ENCODE measurements around the gene PI4KA.
"Not testable (repeated sequence)": the region's sequence is repeated elsewhere in the genome, so short reads cannot be mapped to it uniquely, and the experiment has no call there.

PI4KA gene

DNA sequence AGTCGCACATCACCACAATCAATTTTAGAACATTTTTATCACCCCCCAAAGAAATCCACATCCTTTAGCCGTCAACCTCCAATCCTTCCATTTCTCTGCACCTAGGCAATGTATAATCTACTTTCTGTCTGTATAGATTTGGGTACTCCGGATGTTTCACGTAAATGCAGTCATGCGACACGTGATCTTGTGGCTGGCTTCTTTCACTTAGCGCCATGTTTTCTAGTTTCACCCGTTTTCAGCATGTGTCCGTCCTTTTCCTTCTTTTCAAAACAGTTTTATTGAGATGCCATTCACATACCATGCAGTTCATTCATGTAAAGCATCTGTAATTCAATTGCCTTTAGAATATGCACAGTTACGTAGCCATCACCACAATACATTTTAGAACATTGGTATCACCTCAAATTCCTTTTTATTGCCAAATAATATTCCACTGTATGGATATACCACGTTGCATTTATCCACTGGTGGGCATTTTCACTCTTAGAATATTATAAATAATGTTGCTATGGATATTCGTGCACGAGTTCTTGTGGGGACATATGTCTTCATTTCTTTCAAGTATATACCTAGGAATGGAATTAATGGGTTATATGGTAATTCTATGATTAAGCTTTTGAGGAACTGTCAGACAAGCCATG is 179.7 kb downstream of the PI4KA start:
- not testable (repeated sequence) for DNase-seq

DNA sequence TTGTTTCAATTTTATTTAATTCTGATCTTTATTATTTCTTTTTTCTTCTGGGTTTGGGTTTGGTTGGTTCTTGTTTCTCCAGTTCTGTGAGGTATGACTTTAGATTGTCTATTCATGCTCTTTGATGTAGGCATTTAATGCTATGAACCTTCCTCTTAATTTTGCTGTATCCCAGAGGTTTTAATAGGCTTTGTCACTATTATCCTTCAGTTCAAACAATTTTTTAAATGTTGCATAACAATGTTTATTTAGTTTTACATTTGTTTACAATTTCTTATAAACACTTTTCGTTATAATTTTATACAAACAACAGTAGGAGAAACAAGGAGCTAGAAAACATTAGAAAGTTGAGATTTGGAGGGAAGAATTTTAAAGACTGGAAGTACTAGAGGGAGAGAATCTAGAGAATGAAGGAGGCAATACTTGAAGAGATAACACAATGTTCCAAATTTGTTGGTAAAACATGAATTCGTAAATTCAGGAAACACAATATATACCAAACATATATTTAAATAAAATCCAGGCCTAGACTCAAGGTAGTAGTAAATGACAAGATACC is 180.8 kb downstream of the PI4KA start:
- DNase-seq = no peak

DNA sequence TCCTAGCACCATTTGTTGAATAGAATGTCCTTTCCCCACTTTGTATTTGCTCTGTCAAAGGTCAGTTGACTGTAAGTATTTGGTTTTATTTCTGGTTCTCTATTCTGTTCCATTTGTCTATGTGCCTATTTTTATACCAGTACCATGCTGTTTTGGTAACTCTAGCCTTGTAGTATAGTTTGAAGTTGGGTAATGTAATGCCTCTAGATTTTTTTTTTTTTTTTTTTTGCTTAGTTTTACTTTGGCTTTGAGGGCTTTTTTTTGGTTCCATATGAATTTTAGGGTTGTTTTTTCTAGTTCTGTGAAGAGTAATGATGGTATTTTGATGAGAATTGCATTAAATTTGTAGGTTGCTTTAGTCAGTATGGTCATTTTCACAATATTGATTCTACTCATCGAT is 183.0 kb downstream of the PI4KA start:
- not testable (repeated sequence) for DNase-seq

DNA sequence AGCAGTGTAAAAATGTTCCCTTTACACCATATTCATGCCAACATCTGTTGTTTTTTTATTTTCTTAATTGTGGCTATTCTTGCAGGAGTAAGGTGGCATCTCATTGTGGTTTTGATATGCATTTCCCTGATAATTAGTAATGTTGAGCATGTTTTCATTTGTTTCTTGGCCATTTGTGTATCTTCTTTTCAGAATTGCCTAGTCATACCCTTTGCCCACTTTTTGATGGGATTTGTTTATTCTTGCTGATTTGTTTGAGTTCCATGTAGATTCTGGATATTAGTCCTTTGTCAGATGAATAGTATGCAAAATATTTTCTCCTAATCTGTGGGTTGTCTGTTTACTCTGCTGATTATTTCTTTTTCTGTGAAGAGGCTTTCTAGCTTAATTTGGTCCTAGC is 183.6 kb downstream of the PI4KA start:
- DNase-seq = no peak

DNA sequence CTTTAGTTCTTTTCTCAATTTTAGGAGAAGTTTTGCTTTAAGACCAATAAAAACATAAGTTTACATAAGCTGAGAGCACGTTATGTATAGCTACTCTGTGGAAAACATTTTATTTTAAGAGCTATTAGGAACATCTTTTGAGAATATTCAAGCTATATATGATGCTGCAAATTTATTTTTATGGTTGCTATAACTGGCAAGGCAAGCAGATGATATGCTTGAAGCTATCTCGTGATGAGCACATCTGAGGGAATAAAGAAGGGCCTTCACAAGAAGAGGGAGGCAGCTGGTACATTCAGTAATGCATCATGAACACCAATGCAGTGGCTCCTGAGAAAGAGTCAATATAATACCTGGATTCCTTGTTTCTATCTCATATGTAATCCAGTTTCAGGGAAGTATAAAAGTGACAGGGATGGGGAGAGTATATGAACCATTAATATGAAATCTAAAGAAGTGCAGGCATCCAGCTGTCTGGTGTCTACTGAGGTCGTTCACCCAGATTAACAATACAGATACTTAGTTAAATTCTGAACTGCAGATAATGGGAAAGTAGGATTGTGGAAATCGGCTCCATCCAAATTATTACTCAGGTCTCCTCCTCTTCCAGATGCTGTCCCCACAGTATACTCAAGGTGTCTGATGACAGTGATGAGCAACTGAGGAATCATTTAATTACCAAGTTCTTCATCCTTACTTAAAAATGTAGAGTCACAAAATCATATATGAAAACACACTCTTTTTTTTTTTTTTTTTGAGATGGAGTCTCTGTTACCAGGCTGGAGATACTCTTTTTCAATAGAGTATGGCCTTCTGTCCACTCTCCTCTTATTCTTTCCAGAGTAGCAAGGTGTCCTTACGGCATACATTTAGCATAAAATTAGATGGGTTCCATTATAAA is 185.1 kb downstream of the PI4KA start:
- DNase-seq = no peak

DNA sequence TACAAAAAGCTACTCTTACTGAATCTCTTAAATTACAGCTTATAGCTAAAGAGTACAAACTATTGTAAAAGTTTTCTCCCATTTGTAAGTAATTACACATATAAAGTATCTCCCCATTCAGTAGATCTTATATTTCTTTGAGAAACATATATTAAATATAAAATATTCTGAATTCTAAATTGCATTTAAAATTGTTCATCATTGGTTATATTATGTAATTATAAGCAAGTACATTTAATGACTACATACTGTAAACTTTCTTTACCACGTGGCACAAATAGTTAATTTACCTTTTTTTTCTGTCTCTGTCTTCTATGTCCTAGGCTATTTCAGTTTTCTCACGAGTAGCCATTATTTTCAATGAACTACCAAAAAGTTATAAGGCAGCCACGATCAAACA is 185.9 kb downstream of the PI4KA start:
- no peak for DNase-seq

DNA sequence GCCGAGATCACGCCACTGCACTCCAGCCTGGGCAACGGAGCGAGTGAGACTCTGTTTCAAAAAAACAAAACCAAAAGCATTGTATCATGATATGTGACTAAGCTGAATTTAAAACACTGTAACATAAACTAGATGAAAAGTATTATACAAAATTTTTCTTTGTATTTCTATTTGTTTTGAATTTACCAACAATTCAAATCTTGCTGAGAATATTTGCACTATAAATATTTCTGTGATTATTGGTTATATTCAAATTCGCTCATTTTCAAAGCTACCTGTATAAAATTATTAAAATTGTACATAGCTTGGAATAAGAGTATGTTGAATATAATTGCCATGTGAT is 186.6 kb downstream of the PI4KA start:
- no peak for DNase-seq

DNA sequence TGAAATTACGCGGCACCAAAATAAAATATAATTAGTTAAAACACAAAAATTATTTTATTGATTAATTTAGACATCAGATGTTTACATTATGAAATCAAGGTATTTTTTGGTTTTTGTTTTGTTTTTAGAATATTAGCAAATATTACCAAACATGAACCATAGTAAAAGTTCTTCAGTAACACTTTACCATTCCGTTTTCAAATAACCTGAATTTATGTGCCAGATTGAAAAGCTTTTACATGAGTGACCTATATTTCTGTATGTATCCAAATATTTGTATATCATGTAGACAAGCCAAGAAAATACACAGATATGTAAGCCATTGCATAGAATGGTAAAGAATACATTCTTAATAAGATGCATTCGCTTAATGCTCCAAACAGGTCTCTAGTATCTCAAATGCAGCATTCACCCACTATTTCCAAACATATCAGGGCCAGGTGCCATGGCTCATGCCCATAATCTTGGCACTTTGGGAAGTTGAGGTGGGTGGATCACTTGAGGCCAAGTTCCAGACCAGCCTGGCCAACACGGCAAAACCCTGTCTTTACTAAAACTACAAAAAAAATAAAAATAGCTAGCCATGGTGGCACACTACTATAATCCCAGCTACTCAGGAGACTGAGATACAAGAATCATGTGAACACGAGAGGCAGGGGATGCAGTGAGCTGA is 187.1 kb downstream of the PI4KA start:
- no peak for DNase-seq

DNA sequence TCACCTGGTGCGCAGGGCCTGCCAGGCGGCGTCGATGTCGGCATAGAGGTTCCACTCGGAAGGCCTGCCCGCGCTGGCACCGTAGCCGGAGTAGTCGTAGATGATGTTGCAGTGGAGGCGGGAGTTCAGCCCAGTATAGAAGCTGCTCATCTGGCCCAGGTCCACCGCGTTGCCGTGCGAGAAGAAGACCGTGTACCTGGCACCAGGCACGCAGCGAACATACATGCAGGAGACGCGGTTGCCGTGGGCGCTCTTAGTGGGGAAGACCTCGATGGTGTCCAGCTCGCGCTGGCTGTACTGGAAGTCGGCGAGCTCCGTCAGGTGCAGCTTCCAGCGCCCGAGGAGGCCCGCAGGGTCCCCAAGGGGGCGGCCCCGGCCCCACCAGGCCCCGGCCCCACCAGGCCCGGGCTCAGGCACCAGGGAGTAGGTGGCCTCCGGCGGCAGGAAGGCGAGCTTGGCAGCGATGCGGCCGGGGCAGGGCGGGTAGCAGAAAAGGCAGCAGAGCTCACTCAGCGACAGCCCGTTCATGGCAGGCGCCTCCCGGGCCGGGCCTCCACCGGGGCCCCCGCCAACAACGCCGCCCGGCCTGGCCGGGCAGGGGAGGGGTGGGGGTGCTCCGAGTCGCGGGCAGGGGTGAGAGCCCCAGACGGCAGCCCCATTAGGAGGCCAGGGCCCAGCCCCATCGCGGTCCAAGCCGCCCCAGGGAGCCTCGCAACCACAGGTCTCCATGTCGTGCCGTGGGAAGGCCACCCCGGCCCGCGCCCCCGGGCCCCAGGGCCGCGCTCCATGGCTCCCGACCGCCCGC is 188.0 kb downstream of the PI4KA start:
- not testable (repeated sequence) for DNase-seq

DNA sequence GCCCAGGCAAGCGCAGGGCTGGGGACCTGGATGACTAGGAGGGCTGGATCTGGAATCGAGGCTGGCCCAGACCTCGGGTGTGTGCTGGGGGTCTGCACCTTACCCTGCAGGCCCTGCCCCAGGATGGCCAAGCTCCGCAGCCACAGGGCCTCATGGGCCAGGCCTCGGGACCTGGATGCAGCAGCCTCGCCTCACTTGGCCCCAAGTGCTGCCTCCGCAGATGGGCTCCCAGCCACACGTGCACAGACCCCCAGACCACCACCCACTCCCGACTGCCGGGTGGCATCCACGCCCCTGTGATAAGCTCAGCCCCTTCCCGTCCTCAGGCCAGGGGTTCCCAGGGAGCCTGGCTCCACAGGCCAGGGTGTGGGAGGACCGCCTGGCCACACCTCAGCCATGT is 188.7 kb downstream of the PI4KA start:
- DNase-seq = not testable (repeated sequence)

DNA sequence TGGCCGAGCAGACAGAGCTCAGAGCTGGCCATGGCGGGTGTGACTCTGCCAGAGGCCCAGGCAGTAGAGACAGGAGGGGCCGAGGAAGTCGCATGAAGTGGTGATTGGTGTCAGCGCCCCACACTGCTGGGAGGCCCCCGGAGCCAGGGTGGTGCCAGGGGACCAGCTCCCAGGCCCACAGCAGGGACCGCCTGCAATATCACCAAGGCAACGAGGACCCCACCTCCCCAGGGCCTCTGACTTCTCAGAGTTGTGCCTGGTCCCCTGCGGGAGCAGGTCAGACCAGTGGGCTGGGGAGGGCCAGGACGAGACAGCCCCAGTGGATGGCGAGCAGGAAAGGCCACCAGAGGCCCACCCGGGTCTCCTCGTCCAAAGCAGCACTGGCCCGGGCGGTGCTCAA is 189.1 kb downstream of the PI4KA start:
- not testable (repeated sequence) for DNase-seq

DNA sequence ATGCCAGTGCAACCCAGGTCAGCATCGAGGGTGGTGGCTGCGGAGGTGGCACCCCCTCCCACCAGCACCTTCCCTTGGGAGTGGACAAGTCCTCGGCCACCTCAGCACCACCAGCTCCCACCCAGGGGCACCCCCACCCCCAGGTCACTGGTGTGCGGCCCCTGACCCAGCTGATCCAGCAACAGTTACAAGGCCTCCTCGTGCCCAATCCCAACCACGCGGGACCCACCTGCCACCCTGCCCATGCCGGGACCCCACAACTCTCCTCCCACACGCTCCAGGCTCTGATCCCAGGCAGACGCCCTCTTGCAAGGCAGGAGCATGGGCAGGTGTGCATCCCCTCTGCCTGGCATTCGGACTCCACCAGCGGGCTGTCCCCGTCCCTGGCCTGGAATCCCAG is 189.8 kb downstream of the PI4KA start:
- DNase-seq = not testable (repeated sequence)

DNA sequence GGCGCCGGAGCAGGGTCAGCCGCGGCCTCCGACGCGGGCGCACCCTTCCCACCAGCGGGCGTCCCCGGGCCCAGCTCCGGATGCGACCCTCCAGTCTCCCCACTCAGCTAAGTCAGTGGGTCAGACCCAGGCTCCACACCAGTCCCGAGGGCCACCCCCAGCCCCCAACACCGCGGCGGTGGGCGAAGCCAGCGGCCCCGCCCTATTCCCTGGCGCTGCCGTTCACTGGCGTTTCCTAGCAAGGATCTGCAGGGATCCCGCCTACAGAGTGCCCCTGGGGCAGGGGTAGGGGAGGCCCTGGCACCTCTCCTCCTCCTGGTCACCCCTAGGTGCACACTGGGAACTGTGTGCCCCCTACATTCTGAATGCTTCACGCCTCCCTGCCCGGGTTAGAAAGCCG is 190.4 kb downstream of the PI4KA start:
- DNase-seq = not testable (repeated sequence)

DNA sequence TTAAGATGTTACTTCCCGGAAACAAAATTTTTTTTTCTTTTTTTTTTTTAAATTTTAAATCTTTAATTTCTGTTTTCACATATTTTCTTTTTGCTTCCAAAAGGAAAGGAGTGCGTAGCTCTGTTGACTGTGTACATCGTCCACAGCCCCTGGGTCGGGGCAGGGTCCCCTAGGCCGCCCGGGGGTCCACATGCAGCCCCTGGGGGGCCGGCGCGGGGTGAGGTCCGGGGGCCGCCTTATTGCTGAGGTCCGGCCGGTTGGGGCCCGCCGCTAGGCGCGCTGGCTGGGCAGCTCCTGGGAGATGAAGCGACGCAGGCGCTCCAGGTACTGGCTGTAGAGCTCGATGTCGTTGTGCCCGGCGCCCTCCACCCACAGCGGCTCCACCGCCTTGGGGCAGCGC is 191.1 kb downstream of the PI4KA start:
- not testable (repeated sequence) for DNase-seq

DNA sequence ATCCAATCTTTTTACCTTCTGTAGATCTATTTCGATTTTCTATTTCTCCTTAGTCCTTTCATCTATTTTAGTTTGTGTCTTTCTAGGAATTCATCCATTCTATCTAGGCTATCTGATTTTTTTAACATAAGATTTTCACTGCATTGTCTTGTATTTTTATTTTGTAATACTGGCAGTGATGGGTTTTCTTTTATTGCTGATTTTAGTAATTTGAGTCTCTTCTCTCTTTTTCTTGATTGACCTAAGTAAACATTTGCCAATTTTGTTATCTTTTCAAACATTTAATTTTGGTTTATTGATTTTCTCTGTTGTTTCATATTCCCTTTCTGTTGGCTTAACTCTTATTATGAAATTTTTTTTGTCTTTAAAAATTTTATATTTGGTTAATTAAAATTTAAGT is 192.1 kb downstream of the PI4KA start:
- no peak for DNase-seq

DNA sequence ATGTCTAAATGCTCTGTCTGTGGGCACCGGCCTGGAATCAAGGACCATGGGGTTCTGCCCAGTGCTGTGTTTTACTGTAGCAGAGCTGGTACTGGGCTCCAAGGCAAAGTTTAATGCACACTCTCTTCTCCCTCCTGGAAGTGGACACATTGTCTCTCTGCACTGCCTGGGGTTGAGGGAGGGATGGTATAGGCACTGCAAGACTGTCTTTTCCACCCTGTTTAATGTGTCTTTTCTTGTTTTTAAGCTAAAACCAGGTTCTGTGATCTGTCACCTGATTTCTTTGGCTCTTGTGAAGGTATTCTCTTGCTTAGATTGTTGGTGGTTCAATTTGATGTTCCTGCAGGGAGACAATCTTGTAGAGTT is 194.0 kb downstream of the PI4KA start:
- DNase-seq = no peak

DNA sequence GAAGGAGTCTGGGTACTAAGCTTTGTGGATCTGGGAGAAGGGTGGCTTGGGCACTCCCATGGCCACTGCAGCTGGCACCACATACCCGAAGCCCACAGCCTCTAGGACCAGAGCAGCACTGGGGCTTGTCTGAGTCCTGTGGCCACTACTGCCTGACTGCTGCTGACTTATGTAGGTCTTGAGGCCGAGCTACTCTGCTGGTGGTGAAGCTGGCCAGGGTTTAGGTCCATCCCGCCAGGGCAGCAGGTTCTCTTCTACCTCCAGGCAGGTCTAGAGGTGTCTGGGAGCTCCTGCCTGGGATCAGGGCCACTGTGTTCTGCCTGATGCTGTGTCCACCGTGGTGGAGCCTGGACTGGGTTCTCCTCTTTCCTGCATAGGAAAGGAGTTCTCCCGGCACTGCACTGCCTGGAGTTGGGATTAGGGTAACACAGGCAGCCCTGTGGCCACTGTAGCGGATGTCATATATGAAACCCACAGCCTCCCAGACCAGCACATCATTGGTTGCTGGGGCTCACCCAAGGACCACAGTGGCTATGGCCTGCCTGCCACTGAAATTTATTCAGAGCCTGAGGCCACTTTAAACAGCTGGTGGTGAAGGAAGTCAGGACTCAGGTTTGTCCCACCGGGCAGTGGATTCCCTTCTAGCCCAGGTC is 194.5 kb downstream of the PI4KA start:
- no peak for DNase-seq

DNA sequence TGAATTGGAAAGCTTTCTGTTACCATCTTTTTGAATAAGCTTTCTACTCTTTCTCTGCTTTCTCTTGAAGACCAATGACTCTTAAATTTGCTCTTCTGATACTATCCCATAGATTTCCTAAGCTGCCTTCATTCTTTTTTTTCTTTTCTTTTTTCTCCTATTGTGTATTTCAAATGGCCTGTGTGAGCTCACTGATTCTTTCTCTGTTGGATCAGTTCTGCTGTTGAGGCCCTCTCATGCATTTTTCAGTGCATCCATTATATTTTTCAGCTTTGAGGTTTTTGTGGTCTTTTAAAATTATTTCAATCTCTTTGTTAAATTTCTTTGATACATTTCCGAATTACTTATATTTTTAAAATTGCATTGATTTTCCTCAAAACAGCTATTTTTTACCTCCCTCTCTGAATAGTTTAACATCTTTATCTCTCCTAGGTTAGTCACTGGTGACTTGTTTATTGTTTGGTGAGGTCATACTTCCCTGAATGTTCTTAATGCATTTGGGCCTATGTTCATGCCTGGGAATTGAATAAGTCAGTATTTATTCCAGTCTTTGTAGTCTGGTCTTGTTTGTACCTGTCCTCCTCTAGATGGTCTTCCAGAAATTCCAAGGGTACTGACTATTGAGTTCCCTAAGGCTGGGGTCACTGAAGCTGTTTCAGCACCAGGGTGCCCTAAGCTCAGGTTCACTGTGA is 195.3 kb downstream of the PI4KA start:
- no peak for DNase-seq

DNA sequence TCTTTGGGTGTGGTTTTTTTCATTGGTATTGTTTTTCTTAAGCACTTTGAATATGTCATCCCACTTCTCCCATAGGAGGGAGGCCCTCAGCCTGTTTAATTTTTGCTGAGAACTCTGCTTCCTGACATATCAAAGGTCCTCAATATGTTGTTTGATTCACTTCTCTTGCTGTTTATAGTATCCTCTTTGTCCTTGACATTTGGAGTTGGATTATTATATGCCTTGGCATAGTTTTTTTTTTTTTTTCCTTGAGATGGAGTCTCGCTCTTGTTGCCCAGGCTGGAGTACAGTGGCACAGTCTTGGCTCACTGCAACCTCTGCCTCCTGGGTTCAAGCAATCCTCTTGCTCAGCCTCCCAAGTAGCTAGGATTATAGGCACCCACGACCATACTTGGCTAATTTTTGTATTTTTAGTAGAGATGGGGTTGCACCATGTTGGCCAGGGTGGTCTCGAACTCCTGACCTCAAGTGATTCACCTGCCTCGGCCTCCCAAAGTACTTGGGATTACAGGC is 196.0 kb downstream of the PI4KA start:
- not testable (repeated sequence) for DNase-seq

DNA sequence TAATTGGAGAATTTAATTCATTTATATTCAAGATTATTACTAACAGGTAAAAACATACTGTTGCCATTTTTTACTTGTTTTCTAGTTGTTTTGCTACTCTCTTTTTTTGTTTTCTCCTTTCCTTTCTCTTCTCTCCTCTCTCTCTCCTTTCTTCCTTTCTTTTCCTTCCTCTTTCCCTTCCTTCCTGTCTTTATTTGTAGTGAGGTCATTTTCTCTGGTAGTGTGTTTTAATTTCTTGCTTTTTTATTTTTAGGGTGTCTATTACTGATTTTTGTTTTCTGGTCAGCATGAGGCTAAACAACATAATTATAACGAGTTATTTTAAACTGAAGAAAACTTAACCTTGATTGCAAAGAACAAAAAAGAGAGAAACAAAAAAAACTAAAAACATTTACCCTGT is 197.1 kb downstream of the PI4KA start:
- no peak for DNase-seq

DNA sequence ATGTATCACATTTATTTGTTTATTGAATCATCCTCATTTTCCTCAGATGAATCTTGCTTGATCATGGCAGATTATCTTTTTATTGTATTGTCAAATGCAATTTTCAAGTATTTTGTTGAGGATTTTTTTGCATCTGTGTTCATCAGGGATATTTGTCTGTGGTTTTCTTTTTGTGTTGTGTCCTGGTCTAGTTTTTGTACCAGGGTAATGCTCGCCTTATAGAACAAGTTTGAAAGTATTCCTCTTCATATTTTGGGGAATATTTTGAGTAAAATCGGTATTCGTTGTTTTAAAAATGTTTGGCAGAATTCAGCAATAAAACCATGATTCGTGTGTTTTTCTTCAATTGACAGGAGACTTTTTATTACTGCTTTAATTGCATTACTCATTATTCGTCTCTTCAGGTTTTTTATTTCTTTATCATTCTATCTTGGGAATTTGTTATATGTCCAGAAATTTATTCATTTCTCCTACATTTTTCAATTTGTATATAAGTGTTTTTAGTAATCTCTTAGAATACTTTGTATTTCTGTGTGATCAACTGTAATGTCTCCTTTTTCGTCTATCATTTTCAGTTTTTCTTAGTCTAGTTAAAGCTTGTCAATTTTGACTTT is 198.1 kb downstream of the PI4KA start:
- DNase-seq = no peak

Measured in activated CD4-positive, CD25-positive, alpha-beta regulatory T cell treated with anti-CD3 and anti-CD28 coated beads, Interleukin-2, amount 50 U/mL, for 72 hours (primary cell).